GM12865 (cell line): ENCODE results near the gene C6orf141.

Experiments
- DNase-seq: peaks from one replicate; pipeline ENCODE4 v3.0.0; 2010; ENCODE audit warnings: low read depth
- H3K4me3 ChIP-seq: 2 replicates; pipeline ENCODE4 v1.5.1; 2011; ENCODE audit warnings: mild to moderate bottlenecking, low read depth, low read length, control low read depth
- CTCF ChIP-seq: IDR thresholded peaks from 2 replicates; pipeline ENCODE4 v1.5.1; 2011; ENCODE audit warnings: low read length, control low read depth, low read depth, inconsistent platforms; ENCODE audit not compliant: insufficient read depth; ENCODE audit errors: missing control alignments

Gene C6orf141

GRCh38 chr6:49524541-49524940 is 25.9 kb upstream of the C6orf141 start:
- H3K4me3 ChIP-seq: no peak overlapping the region
- no peak for DNase-seq
- TF ChIP-seq CTCF: no peak

GRCh38 chr6:49526598-49526997 is 23.9 kb upstream of the C6orf141 start:
- DNase-seq: no peak
- no peak for TF ChIP-seq CTCF
- H3K4me3 ChIP-seq: no peak overlapping the region

GRCh38 chr6:49527320-49527719 is 23.1 kb upstream of the C6orf141 start:
- no peak overlapping the region for H3K4me3 ChIP-seq
- no peak for DNase-seq
- TF ChIP-seq CTCF: no peak

- no peak for TF ChIP-seq CTCF
- DNase-seq: no peak
- no peak overlapping the region for H3K4me3 ChIP-seq
Observed at GRCh38 chr6:49528571-49528970, 21.9 kb upstream of the C6orf141 start.

- DNase-seq: no peak
- no peak overlapping the region for H3K4me3 ChIP-seq
- no peak for TF ChIP-seq CTCF
Observed at GRCh38 chr6:49530141-49530776, 20.2 kb upstream of the C6orf141 start.

GRCh38 chr6:49531774-49532569 is 18.5 kb upstream of the C6orf141 start:
- peak; percentile 66 for TF ChIP-seq CTCF
- peak overlapping the region; percentile 18; the same call in 1 of the 2 replicates for H3K4me3 ChIP-seq
- peak; percentile 44 for DNase-seq

- no peak for TF ChIP-seq CTCF
- no peak for DNase-seq
- no peak overlapping the region for H3K4me3 ChIP-seq
Observed at GRCh38 chr6:49535795-49536194, 14.7 kb upstream of the C6orf141 start.
